HG02870 (cell line): Measurements from ENCODE around the gene RGS14.
"Not testable (repeated sequence)": the region's sequence is repeated elsewhere in the genome, so short reads cannot be mapped to it uniquely, and the experiment has no call there.

Experiments
- ATAC-seq: cut with Tn5 transposase; IDR thresholded peaks from one replicate; pipeline ENCODE4 v1.9.1; 2021; ENCODE audit warnings: mild to moderate bottlenecking, moderate library complexity; ENCODE audit not compliant: unreplicated experiment

The RGS14 gene

DNA sequence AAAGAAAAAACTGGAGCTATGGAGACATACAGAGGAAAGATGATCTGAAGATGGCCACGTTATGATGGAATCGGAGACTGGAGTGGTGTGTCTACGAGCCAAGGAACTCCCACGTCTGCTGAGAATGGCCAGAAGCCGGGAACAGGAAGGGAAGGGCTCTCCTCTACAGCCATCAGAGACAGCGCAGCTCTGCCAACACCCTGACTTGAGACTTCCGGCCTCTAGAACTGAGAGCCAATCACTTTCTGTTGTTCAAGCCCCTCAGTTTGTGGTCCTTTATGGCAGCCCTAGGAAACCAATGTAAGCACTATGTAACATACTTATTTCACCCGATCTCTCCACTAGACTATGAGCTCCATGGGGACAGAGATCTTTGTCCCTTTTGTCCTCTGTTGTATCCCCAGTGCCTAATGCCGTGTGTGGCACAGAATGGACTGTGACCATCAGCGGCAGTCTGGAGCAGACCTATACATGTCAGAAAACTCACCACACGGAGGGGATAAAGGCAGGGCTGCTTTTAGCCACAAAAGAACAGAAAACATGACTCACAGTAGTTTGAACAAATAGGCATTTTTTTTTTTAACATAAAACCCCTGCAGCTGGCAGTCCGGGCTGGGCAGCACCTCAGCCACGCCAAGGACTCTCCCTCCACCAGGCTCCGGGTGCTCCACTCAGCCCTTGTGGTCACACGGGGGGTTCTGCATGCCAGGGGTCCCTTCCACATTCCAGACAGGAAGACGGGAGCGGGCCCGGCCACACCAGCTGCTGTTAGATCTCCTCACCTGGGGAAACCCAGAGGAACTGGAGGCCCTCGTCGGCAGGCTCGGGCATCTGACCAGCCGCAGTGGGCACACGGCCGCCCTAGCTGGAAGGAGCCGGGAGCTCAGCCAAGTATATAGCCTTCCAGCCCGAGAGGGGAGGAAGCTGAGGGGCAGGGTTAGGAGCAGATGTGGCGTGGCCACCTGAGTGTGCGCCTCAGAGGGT lies 29.9 kb upstream of the RGS14 start:
- no peak for ATAC-seq

DNA sequence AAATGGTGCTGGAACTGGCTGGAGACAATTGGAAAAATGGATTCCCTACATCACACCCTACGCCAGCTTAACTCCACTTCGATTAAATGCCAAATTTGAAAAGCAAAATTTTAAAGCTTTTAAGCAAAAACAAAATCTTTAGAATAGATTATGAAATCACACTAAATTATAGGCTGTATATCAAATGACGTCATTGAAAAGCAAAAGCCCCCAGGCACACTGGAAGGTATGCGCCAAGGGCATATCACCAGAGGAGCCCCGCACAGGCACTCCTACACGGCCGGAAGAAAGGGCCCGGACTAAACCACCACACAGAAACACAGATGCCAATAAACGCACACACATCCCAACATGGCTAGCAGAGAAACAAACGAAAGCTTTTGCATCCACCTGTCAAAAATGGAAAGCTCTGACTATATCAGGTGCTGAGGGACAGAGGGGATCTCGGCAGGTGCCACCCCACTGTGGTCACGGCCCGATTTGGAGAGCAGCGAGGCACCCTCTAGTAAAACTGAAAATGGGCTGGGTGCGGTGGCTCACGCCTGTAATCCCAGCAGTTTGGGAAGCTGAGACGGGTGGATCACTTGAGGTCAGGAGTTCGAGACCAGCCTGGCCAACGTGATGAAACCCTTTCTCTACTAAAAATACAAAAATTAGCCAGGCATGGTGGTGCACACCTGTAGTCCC lies 29.0 kb upstream of the RGS14 start:
- ATAC-seq = no peak

DNA sequence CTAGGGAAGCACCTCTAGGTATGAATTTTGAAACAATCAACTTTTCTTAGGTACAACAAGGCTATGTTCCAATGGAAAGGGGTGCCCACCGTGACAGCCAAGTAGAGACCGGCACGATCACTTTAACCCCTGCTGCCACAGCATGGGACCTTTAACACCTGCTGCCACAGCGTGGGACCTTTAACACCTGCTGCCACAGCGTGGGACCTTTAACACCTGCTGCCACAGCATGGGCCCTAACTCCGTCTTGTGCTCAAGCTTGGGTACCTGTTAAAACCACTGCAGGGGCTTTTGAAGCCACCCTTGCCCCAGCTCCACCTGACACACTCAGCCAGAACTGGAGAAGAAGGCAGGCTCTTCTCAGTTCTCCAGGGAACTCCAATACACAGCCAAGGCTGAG lies 27.8 kb upstream of the RGS14 start:
- ATAC-seq = no peak

DNA sequence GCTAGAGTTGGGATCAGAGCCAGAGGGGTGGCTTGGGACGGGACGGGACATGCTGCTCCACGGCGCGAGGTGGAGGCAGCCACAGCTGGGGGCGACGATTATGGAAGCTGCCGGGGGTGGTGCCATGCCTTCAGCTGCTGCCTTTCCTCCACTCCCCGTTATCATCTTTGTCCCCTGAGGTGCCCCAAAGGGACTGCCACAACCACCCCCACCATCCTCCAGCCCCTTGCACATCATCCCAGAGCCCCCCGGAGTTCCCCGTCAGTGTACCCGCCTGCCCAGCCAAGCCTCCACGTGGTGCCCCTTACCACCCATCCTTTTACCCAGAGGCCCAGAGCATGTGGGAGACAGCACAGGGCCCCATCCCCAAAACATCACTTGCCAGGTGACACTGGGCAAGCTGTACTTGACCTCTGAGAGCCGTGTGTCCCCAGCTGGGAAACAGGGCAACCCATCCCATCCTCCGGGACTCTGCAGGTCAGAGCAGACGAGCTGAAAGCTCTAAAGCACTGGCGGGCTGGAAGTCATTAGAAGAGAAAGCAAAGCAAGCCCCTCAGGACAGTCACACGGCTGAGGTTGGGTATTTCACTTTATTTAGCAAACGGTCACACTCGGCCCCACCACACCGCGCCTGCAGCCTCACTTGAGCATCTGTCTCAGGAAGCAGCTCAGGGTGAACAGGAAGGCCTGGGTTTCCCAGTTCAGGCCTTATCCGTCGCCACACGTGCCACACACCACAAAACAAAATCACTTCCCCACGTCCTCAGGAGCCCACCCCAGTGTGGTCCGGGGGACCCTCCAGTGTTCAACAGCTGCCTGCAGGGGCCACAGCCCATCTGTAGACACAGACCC lies 26.5 kb upstream of the RGS14 start:
- no peak for ATAC-seq

DNA sequence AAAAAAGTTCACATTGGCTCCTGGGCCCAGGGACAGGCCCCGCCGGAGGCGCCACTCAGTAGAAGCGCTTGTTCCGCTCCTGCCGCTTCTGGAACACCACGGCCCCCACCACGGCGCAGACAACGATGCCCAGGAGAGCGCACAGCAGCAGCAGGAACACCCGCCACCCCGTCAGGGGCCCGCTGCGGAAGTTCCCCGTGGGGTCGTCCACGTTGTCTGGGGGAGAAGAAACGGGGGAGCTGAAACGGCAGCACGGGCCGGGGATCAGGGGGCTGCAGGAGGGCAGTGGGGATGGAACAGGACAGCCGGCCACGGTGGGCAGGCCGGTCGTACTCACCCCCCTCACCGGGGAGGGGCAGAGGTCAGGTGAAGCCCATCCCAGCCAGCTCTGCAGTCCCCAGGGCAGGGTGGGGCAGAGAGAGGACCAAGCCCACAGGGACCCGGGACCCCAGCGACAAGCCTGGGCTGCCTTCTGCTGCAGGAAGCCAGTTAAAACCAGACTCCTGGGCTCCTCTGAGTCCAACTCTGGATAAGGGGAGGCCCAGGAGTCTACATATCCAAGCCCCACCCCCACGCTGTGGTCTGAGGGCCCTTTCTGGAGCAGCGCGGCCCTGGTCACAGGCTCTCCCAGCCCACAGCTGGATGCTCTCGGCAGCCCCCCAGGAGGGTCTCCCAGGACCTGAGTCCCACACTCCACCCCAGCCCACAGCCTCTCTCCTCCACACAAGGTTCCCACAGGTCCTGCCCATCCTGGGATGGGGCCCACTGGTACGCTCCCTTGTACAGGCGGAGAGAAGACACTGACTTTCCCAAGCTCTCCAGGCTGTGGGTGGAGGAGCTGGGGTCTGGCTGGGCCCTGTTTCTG lies 25.5 kb upstream of the RGS14 start:
- ATAC-seq = no peak

DNA sequence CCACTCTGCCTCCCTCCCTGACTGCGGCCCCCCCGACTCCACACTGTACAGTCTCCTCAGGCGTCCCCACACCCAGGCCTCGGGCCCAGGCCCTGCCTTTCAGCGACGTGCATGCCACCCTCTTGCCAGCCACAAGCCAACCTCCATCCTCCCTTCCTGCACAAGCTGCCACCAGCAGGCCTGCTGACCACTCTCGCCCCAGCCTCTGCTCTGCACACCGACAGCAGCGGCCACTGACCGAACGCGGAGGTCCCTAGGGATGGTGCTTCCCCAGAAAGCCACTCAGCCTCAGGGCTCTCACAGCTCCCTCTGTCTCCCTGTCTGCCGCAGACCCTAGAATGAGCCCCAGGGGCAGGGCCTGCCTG lies 24.8 kb upstream of the RGS14 start:
- no peak for ATAC-seq

DNA sequence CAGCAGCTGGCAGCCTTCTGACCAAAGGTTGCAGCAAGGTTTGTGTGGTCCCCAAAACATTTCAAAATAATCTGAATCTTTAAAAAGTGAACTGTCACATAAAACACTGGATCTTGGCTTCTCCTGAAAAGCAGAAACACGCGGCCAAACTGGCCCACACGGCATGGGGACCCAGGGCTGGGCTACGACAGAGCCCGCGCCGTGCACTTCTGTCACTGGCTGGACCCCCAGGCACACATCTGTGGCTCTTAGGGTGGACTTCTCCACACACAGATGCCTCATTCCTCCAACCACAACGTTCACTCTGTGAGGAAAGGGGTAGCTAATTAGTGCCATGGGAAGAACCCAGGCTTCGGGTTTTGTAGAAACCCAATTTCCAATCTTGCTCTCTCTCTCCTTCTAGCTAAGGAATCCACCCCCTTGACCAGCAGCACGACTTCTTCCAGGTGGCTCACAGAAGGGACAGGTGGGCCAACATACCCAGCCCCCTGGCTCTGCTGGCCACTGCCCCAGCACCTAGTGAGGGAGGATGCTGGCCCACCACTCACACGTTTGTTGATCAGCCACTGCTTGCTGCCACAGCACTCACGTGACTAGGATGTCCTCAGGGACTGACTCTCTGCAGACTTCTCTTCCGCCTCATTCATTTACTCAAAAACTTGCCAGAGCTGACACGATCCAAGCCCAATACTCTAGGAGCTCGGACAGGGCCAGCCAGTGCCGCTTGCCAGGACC lies 24.1 kb upstream of the RGS14 start:
- no peak for ATAC-seq

DNA sequence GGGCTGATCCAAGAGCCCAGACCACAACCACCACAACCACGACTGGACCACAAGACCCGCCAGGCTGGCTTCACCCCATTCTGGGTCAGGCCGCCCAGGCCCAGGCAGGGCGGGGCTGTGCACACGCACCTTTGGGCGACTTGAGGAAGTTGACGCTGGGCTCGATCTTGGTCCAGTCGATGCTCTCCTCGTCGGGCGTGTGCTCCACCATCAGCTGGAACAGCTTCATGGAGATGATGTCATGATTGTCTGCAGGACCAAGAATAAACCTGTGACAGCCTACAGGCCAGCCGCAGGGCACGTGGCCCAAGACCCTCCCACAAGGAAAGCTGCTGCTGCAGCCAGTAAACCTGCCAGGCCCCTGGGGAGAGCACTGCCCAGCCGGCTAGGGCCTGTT lies 23.6 kb upstream of the RGS14 start:
- no peak for ATAC-seq

DNA sequence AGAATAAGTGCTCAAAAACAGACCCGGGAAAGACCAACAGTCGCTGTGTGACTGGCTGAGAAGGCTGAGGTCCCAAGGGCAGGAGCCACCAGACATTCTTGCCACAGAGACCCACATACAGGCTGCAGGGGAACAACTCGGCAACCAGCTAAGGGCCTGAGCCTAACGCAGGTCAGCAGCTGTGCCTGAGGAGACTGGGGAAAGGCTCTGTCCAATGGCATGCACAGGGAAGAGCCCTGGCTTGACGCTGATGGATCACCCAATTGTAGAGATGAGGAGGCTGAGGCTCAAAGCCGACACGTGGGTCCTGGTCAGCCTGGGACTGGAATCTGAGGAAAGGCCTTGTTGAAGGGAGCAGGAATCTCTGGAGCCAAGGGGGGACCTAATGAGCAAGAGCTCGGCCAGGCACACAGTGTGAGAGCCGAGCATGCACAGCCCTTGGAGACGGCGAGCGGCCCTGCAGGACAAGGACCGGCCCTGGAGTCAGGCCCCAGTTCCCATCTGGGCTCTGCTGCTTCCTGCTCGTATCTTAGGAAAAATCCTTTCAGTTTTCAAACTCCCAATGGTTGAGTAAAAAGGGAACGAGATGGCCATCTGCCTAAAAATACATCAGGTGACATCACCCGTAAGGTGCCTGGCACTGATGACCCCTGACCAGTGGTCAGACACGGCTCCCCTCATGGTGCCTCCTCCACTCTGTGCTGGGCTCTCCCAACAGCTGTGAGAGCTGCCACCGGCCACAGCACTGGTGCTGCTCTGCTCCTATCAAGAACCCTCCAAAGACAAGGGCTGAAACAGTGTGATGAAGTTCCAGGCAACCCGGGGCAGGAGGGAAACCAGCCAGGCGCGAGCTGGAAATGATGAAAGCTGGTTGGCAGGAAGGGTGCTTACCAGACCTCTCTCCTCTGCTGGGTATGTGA lies 22.7 kb upstream of the RGS14 start:
- no peak for ATAC-seq

DNA sequence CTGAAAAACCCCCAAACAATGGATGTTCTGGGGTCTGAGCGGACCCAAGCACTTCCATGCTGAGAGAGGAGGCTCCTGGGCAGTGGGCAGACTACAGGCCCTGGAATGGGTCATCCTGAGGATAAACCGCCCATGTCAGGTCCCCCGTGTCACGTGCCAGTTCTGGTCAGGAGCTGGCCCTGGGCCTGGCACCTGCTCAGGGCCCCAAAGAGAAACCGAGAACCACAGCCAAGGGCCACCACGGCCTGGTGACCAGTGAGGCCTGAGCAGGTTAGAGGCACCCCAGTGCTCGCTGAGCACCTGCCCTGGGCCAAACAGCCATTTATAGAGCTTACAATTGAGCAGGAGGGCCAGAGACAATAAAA lies 22.0 kb upstream of the RGS14 start:
- no peak for ATAC-seq

DNA sequence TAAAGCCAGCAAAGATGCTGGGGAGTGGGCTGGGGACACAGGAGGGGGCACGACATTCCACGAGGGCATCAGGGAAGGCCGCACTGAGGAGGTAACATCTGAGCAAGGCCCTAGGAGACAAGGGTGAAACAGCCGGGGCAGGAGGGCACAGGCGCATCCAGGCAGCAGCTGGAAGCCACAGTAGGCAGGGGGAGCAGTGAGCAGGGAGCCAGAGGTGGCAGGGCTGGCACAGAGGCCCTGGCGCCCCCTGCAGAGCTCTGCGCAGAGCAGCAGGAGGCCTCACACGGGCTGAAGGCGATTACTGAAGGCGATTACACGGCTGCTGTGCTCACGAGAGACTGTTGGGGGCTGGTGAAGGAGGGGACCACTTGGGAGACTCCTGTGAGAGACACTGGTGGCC lies 21.6 kb upstream of the RGS14 start:
- no peak for ATAC-seq

DNA sequence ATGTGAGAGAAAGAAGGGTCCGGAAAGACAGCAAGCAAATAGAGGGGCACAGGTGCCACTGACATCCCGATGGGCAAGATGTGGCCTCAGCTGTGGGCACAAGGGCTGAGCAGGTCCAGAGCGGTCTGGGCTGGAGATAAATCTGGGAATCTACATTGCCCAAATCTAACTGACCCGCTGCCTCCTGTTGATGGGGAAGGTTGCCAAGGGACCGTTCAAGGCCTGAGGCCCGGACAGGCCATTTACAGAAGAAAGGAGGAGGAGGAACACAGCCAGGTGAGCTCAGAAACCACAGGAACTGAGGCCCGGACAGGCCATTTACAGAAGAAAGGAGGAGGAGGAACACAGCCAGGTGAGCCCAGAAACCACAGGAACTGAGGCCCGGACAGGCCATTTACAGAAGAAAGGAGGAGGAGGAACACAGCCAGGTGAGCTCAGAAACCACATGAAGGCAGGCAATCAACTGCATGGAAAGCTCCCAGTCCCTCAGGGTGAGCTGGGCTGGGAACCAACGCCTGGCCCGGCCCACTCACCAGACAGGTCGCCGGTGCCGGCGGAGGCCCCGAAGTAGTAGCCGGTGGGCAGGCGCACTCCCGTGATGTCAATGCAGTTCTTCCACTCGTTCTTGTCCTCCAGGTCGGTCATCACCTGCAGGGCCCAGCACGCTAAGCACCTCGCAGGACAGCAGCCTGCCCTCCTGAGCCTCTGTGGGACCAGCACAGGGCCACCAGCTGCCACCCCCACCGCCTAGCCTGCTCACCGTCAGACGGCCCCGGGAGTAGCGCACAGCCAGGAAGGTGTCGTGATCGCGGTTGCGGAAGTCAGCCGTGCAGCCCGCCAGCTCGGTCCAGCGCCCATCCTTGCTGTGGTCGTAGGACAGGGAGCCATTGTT lies 20.9 kb upstream of the RGS14 start:
- ATAC-seq = no peak

DNA sequence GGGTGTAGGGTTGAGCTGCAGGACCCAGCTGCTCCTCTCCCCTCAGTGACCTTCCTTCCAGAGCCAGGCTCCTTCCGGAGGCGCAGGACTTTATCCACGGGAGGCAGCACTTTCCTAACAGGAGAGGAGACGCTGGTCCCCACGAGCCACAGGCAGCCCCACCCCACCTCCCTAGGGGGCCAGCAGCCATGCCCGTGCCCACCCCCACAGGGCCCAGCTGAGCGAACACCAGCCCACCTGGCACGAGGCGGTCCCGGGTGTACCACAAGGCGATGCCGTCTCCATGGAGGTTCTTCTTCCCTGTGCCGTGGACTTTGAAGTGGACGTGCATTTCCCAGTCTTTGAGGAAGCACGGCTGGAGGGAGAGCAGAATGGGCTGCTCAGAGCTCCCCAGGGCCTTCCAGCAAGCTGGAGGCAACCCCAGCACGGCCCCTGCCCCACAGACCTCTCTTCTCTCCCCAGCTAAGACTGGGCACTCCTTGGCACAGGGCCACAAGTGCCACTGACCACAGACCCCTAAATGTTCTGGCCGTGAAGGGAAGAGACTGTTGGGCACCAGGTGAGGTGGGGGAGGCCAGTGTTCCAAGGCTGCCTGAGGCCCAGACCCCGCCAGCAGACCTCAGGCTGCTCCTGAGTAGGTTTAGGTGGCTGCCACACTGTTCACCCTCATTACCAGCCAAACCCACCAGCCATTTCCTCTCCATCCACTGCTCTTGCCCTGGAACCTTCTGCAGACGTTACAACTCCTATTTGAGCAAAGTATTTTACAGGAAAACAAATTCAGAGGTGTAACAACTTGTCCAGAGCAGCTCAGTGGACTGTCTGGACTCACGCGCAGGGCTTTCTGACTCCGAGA lies 19.2 kb upstream of the RGS14 start:
- ATAC-seq = no peak

DNA sequence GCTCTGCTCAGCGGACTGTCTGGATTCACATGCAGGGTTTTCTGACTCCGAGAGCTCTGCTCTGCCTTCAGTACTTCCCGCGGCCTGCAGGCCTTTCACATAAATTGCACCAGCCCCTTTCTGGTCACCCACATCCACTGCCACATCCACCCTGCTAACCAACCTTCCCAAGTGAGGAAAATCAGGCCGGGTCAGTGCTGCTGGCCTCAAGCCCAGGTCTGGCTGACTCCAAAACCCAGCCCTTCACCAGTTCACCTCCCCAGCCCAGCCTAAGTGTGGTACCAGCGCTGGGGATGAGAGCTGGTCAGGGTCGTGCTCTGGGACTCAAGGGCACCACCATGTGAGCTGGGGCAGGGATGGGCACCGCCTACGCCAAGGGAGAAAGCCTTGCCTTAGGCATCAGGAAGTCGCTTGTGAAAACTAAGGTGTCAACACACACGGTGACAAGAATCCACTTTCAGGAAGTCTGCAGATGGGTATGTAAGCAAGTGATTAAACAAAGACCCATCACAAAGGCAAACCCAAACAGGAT lies 18.6 kb upstream of the RGS14 start:
- ATAC-seq = no peak

DNA sequence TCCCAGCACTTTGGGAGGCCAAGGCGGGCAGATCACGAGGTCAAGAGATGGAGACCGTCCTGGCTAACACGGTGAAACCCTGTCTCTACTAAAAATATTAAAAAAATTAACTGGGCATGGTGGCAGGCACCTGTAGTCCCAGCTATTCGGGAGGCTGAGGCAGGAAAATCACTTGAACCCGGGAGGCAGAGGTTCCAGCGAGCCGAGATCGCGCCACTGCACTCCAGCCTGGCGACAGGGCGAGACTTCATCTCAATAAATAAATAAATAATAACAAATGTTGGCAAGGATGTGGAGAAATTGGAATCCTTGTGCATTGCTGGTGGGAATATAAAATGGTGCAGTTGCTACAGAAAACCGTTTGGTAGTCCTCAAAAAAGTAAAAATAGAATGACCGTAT lies 14.7 kb upstream of the RGS14 start:
- ATAC-seq = not testable (repeated sequence)

DNA sequence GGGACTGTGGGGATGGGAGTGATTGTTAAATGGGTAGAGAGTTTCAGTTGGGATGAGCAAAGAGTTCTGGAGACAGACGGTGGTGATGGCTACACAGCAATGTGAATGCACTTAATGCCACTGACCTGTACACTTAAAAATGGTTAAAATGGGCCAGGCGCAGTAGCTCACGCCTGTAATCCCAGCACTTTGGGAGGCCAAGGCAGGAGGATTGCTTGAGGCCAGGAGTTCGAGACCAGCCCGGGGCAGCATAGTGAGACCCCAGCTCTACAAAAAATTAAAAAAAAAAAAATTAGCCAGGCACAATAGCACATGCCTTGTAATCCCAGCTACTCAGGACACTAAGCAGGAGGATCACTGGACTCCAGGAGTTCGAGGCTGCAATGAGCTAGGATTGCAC lies 13.9 kb upstream of the RGS14 start:
- no peak for ATAC-seq

DNA sequence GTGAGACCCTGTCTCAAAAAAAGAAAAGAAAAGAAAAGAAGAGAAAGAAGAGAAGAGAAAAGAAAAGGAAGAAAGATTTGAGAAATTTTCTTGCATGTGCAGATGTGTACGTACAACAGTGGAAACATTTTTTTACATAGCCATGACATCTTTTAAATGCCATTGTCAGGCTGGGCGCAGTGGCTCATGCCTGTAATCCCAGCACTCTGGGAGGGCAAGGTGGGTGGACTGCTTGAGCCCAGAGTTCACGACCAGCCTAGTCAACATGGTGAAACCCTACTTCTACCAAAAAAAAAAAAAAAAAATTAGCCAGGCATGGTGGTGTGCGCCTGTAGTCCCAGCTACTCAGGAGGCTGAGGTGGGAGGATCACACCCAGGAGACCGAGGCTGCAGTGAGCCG lies 12.8 kb upstream of the RGS14 start:
- ATAC-seq = no peak
